OCI-LY7 (cell line): ENCODE results near the gene DRC7. TPM values are rescaled to one million over a fixed set of nuclear protein-coding genes. Genes with fewer than 3 reads are reported as not detected.

Experiments
- BruUV-seq: library from RNA; stranded (reverse); fragments of 400-500 nt; replicated peaks from 2 replicates; lab custom pipeline; 2021; lab: Mats Ljungman, UMichigan
- CTCF ChIA-PET: fragments of 300-600 bp; sonication (Branson Sonifier 250); formaldehyde crosslinking; loops from one replicate; lab custom pipeline; 2022; ENCODE audit warnings: antibody characterized with exemption; ENCODE audit not compliant: unreplicated experiment; lab: Charles Lee
- POLR2A ChIA-PET: fragments of 300-600 bp; sonication (Branson Sonifier 250); formaldehyde crosslinking; loops from one replicate; lab custom pipeline; 2022; ENCODE audit warnings: antibody characterized with exemption; lab: Charles Lee
- DNase-seq: peaks from one replicate; pipeline ENCODE4 v3.0.0-alpha.2; 2015; ENCODE audit warnings: low spot score
- H2AFZ ChIP-seq: fragments of 200-600 bp; sonication (generic), shearing (Covaris generic); 2 replicates; pipeline ENCODE4 v1.6.1; 2014; ENCODE audit warnings: mild to moderate bottlenecking, antibody characterized with exemption, low read length, moderate library complexity
- H3K27ac ChIP-seq: fragments of 200-600 bp; sonication (generic); 2 replicates; pipeline ENCODE4 v1.5.1; 2014; ENCODE audit warnings: mixed run types, low read depth, mild to moderate bottlenecking, moderate library complexity, low read length, inconsistent platforms; ENCODE audit not compliant: poor library complexity, severe bottlenecking
- H3K36me3 ChIP-seq: fragments of 200-600 bp; sonication (generic); 2 replicates; pipeline ENCODE4 v1.6.1; 2014; ENCODE audit warnings: mild to moderate bottlenecking, antibody characterized with exemption, low read length, moderate library complexity, mixed read lengths; ENCODE audit not compliant: insufficient read depth
- H3K4me1 ChIP-seq: fragments of 200-600 bp; sonication (generic); 2 replicates; pipeline ENCODE4 v1.5.1; 2014; ENCODE audit warnings: mild to moderate bottlenecking, low read length; ENCODE audit not compliant: insufficient read depth, poor library complexity, severe bottlenecking
- H3K4me2 ChIP-seq: fragments of 200-600 bp; sonication (generic); 2 replicates; pipeline ENCODE4 v1.6.1; 2014; ENCODE audit warnings: mild to moderate bottlenecking, low read length
- H3K4me3 ChIP-seq: fragments of 200-600 bp; sonication (generic); 2 replicates; pipeline ENCODE4 v1.5.1; 2014; ENCODE audit warnings: mild to moderate bottlenecking, low read depth, low read length; ENCODE audit not compliant: poor library complexity, severe bottlenecking
- H3K79me2 ChIP-seq: fragments of 200-600 bp; sonication (generic); 2 replicates; pipeline ENCODE4 v1.6.1; 2016; ENCODE audit warnings: low read depth, mild to moderate bottlenecking, low read length, moderate library complexity, mixed read lengths; ENCODE audit not compliant: insufficient read depth
- H3K9me2 ChIP-seq: fragments of 200-600 bp; sonication (generic); 2 replicates; pipeline ENCODE4 v1.6.1; 2016; ENCODE audit warnings: mild to moderate bottlenecking, low read length, mixed read lengths; ENCODE audit not compliant: insufficient read depth
- H3K9me3 ChIP-seq: fragments of 200-600 bp; sonication (generic); 2 replicates; pipeline ENCODE4 v1.6.1; 2014; ENCODE audit warnings: mild to moderate bottlenecking, mixed run types, low read length, mixed read lengths
- H4K20me1 ChIP-seq: fragments of 200-600 bp; sonication (generic); 2 replicates; pipeline ENCODE4 v1.6.1; 2014; ENCODE audit warnings: mild to moderate bottlenecking, antibody characterized with exemption, low read length, moderate library complexity, mixed read lengths; ENCODE audit not compliant: insufficient read depth
- CTCF ChIP-seq: fragments of 200-600 bp; sonication (generic); conservative IDR thresholded peaks from 2 replicates; pipeline ENCODE4 v1.5.1; 2014; ENCODE audit warnings: mild to moderate bottlenecking, antibody characterized with exemption, low read length, moderate library complexity, mixed read lengths
- EZH2phosphoT487 ChIP-seq: fragments of 200-600 bp; sonication (generic); IDR thresholded peaks from 2 replicates; pipeline ENCODE4 v1.6.1; 2018; ENCODE audit warnings: low read depth, borderline replicate concordance, mild to moderate bottlenecking, mixed run types, antibody characterized with exemption, low read length, moderate library complexity, mixed read lengths
- intact Hi-C: fragments of 100-400 bp; cut with micrococcal nuclease; formaldehyde crosslinking; loops from one replicate; pipeline ENCODE4 v1.10.0; 2022; ENCODE audit not compliant: unreplicated experiment
- total RNA-seq, 2 experiments: library from RNA; depleted of rRNA in 1 of 2; stranded (reverse); fragments of >200 nt in 1 of 2; shearing (Covaris generic) in 1 of 2; gene quantifications; 2 replicates each; pipeline ENCODE4 v1.2.3, GENCODE V29; 2014 to 2022

The DRC7 gene
- total RNA-seq, 2 experiments from 2014 or later = 0.44 to 0.46 TPM

GRCh38 chr16:57672416-57672815 is 22.2 kb upstream of the DRC7 start:
- H3K9me2 ChIP-seq = no peaks in the 10 kb centered on the region
- no peak for DNase-seq
- H2AFZ ChIP-seq = no peak overlapping the region
- H3K4me2 ChIP-seq = no peak overlapping the region
- TF ChIP-seq EZH2phosphoT487 (no peak), CTCF (no peak)
- no peaks in the 10 kb centered on the region for H3K36me3 ChIP-seq
- H3K79me2 ChIP-seq = no peaks in the 10 kb centered on the region
- H4K20me1 ChIP-seq = no peaks in the 10 kb centered on the region
- POLR2A ChIA-PET = no interaction called here
- CTCF ChIA-PET = no interaction called here
- no peak overlapping the region for H3K4me3 ChIP-seq
- H3K4me1 ChIP-seq = no peaks in the 10 kb centered on the region
- intact Hi-C loops = no loop called here
- H3K27ac ChIP-seq = no peak overlapping the region
- no TSS peak for BruUV-seq
- no peaks in the 10 kb centered on the region for H3K9me3 ChIP-seq

GRCh38 chr16:57672824-57673223 is 21.8 kb upstream of the DRC7 start:
- Histone ChIP-seq H3K27ac (no peak overlapping the region), H3K9me2 (no peaks in the 10 kb centered on the region), H3K4me3 (no peak overlapping the region), H2AFZ (no peak overlapping the region), H3K4me2 (no peak overlapping the region), H3K36me3 (no peaks in the 10 kb centered on the region), H3K79me2 (no peaks in the 10 kb centered on the region), H3K9me3 (no peaks in the 10 kb centered on the region), H4K20me1 (no peaks in the 10 kb centered on the region), H3K4me1 (no peaks in the 10 kb centered on the region)
- intact Hi-C loops = no loop called here
- no TSS peak for BruUV-seq
- CTCF ChIA-PET = no interaction called here
- no peak for TF ChIP-seq CTCF
- TF ChIP-seq EZH2phosphoT487 = no peak
- no peak for DNase-seq
- POLR2A ChIA-PET = no interaction called here

GRCh38 chr16:57675741-57676551 is 18.7 kb upstream of the DRC7 start:
- Histone ChIP-seq H2AFZ (no peak overlapping the region), H4K20me1 (no peaks in the 10 kb centered on the region), H3K36me3 (no peaks in the 10 kb centered on the region), H3K9me2 (no peaks in the 10 kb centered on the region), H3K27ac (no peak overlapping the region), H3K79me2 (no peaks in the 10 kb centered on the region), H3K9me3 (no peaks in the 10 kb centered on the region), H3K4me1 (no peaks in the 10 kb centered on the region), H3K4me2 (no peak overlapping the region), H3K4me3 (no peak overlapping the region)
- POLR2A ChIA-PET = no interaction called here
- CTCF ChIA-PET = no interaction called here
- BruUV-seq = no TSS peak
- DNase-seq = no peak
- no peak for TF ChIP-seq CTCF
- no peak for TF ChIP-seq EZH2phosphoT487
- intact Hi-C loops = no loop called here
